ENCODE data around the gene TUBB.

DNA sequence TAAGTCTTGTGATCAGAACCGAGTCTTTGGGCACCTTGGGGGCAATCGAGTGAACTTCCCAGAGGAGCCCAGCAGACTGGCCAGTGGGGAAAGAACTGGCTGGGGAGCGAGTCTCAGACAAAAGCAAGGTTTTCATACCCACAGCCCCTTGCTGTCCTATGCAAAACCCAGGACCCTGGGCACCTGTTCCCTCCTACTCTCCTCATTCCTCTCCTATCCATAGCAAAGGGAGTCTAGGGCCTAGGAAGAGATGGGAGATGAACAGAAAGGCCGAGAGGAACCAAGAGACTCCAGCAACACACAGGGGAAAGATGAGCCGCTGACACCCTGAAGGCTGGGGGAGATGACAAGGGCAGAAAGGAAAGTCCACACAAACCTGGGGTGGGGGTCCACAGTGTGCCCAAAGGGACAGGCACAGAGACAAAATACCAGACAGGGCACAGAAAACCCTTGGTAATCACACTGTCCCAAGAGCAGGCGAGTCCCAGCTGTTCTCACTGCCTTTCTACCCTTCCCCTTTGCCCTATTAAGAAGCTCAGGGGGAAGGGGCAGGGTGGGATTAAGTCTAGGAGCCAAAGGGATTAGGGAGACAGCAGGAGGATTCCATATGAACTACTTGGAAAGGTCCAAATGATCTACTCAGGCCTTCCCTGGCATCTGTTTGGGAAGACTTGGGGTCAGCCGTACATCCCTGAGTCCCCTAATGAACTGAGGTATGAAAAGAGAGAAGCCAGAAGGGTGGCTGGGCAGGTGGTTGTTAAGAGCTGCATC lies 40.2 kb upstream of the TUBB start:
- TF ChIP-seq, protein P1, sequence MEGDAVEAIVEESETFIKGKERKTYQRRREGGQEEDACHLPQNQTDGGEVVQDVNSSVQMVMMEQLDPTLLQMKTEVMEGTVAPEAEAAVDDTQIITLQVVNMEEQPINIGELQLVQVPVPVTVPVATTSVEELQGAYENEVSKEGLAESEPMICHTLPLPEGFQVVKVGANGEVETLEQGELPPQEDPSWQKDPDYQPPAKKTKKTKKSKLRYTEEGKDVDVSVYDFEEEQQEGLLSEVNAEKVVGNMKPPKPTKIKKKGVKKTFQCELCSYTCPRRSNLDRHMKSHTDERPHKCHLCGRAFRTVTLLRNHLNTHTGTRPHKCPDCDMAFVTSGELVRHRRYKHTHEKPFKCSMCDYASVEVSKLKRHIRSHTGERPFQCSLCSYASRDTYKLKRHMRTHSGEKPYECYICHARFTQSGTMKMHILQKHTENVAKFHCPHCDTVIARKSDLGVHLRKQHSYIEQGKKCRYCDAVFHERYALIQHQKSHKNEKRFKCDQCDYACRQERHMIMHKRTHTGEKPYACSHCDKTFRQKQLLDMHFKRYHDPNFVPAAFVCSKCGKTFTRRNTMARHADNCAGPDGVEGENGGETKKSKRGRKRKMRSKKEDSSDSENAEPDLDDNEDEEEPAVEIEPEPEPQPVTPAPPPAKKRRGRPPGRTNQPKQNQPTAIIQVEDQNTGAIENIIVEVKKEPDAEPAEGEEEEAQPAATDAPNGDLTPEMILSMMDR (IDR thresholded peaks at IDR 0.05 in 8 of 11, conservative IDR thresholded peaks at IDR 0.05 in 3 of 11) = no peak
- TF ChIP-seq POLR2AphosphoS5 (IDR thresholded peaks at IDR 0.05) = no peak
- no peak for TF ChIP-seq POLR2A (IDR thresholded peaks at IDR 0.05)
